Measurements from ENCODE around the gene MTHFD1L. TPM values are rescaled to one million over a fixed set of nuclear protein-coding genes. Genes with fewer than 3 reads are reported as not detected.

Gene MTHFD1L
- total and polyA plus RNA-seq, 2 donors (not counting 3 experiments of a cell fraction or from before 2014, with no cell fraction given): 40.2 to 120 TPM

DNA sequence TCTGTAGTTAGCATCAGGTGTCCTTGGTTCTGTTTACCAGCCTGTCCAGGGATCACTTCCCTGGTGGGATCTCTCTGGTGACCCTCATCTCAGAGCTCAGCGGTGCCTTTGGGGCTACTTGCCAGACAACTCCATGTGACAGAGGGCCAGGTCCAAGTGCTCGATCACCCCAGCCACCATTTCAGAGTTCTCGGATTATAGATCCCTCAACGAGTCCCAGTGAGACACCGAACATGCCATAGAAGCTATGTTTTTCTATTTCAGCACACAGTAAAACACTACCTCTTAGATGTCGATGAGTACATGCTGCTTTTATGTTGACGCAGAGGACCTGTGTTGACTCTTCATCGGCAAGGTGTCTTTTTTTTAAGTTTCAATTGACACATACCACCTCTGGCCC, 204.1 kb downstream of the MTHFD1L start:
- no peak overlapping the region for H3K4me2 ChIP-seq (ENCODE audit: insufficient read depth, low read length)
- CTCF ChIA-PET: interaction anchor here (1.9 to 6.7 kb wide), 3 partner anchors 12 to 255 kb away, joined by 5 to 34 read pairs (median 16); no protein-coding TSS in a partner anchor

More for the DNA sequence above, 204.1 kb downstream of the MTHFD1L start:
- POLR2A ChIA-PET: no interaction called here
- FAIRE-seq (no peak), DNase-seq (ENCODE audit: low read depth, low spot score) (no peak)
- no TSS peak for BruUV-seq (replicated peaks)
- Histone ChIP-seq H3K9ac (replicated peaks; ENCODE audit: extremely low read depth, insufficient read depth, low read length) (no peak overlapping the region), H3K79me2 (ENCODE audit: control insufficient read depth, insufficient read depth, low read length) (peaks cover 17% of the 10 kb centered on the region), H3K27ac (ENCODE audit: insufficient read depth, low read depth, low read length) (peak overlapping the region; percentile 90), H3K9me3 (replicated peaks; ENCODE audit: control insufficient read depth, insufficient read depth, low read length) (no peaks in the 10 kb centered on the region), H3K4me3 (replicated peaks in 1 of 3; ENCODE audit: insufficient read depth in 1 of 3, low read depth in 1 of 3, low read length in 3 of 3) (no peak overlapping the region), H4K20me1 (replicated peaks; ENCODE audit: control insufficient read depth, extremely low read depth, insufficient read depth, low read length) (no peaks in the 10 kb centered on the region), H3K36me3 (ENCODE audit: control insufficient read depth in 2 of 2, extremely low read depth in 1 of 2, insufficient read depth in 2 of 2, low read length in 2 of 2) (peaks cover 0 to 4% of the 10 kb centered on the region in 2 experiments), H2AFZ (ENCODE audit: low read depth, low read length) (no peak overlapping the region), H3K4me1 (ENCODE audit: control insufficient read depth, extremely low read depth, insufficient read depth, low read length) (peaks cover 49% of the 10 kb centered on the region), H3K9me1 (replicated peaks; ENCODE audit: control insufficient read depth, extremely low read depth, insufficient read depth, low read length) (no peaks in the 10 kb centered on the region), H3K27me3 (ENCODE audit: control insufficient read depth in 2 of 2, insufficient read depth in 2 of 2, low read length in 2 of 2) (no peaks in the 10 kb centered on the region)
- TF ChIP-seq FOS (IDR thresholded peaks at IDR 0.05; ENCODE audit: borderline replicate concordance, insufficient read depth, low read length) (no peak), JUN (IDR thresholded peaks at IDR 0.05; ENCODE audit: borderline replicate concordance, insufficient read depth, insufficient read length, low read depth) (no peak), GATA2 (IDR thresholded peaks at IDR 0.05; ENCODE audit: insufficient read depth, insufficient read length, low read depth, low read length) (no peak), MYC (IDR thresholded peaks at IDR 0.05; ENCODE audit: low read depth, low read length) (no peak), POLR2AphosphoS5 (IDR thresholded peaks at IDR 0.05; ENCODE audit: insufficient read depth, low read depth, low read length) (no peak)
- TF ChIP-seq, protein P1, sequence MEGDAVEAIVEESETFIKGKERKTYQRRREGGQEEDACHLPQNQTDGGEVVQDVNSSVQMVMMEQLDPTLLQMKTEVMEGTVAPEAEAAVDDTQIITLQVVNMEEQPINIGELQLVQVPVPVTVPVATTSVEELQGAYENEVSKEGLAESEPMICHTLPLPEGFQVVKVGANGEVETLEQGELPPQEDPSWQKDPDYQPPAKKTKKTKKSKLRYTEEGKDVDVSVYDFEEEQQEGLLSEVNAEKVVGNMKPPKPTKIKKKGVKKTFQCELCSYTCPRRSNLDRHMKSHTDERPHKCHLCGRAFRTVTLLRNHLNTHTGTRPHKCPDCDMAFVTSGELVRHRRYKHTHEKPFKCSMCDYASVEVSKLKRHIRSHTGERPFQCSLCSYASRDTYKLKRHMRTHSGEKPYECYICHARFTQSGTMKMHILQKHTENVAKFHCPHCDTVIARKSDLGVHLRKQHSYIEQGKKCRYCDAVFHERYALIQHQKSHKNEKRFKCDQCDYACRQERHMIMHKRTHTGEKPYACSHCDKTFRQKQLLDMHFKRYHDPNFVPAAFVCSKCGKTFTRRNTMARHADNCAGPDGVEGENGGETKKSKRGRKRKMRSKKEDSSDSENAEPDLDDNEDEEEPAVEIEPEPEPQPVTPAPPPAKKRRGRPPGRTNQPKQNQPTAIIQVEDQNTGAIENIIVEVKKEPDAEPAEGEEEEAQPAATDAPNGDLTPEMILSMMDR (IDR thresholded peaks at IDR 0.05; ENCODE audit: extremely low read depth in 1 of 2, insufficient read depth in 1 of 2, low read depth in 1 of 2, low read length in 2 of 2): no peak
- TF ChIP-seq, protein P2, sequence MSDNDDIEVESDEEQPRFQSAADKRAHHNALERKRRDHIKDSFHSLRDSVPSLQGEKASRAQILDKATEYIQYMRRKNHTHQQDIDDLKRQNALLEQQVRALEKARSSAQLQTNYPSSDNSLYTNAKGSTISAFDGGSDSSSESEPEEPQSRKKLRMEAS (IDR thresholded peaks at IDR 0.05; ENCODE audit: insufficient read depth, insufficient read length): no peak
- intact Hi-C loops (cut with micrococcal nuclease) (loop anchor here (2.0 to 5.0 kb wide), 2 partner anchors 89 to 187 kb away; no protein-coding TSS in a partner anchor), dilution Hi-C loops (cut with MboI; ENCODE audit: extremely low pct_ligation_motif_present, low sequenced_read_pairs) (no loop called here)
